Ovary (tissue), 9 donors: ENCODE results near the gene CRADD. TPM values are rescaled to one million over a fixed set of nuclear protein-coding genes. Genes with fewer than 3 reads are reported as not detected.

ENCODE experiments used
- DNase-seq, 5 donors: peaks; one replicate each; pipeline ENCODE4 v3.0.0-alpha.2; 2019 to 2020
- H3K27ac ChIP-seq, 2 donors: fragments of 200-600 bp; one replicate each; pipeline versions ENCODE4 v1.5.1 to v1.8.0; 2019 to 2022
- H3K27me3 ChIP-seq: fragments of 200-600 bp; one replicate; pipeline ENCODE4 v1.8.0; 2022
- H3K36me3 ChIP-seq: fragments of 200-600 bp; sonication (generic); one replicate; pipeline ENCODE4 v1.5.1; 2019
- H3K4me1 ChIP-seq: one replicate; pipeline ENCODE4 v1.8.1; 2013; ENCODE audit warnings: mild to moderate bottlenecking, moderate library complexity; ENCODE audit not compliant: insufficient read depth
- H3K4me3 ChIP-seq: fragments of 200-600 bp; sonication (generic); one replicate; pipeline ENCODE4 v1.5.1; 2017
- H3K9me3 ChIP-seq, 2 donors: fragments of 200-600 bp in 1 of 2; sonication (generic) in 1 of 2; one replicate each; pipeline versions ENCODE4 v1.5.1 to v1.8.1; 2013 to 2019; ENCODE audit warnings: mild to moderate bottlenecking in 1 of 2, moderate library complexity in 1 of 2
- EP300 ChIP-seq: sonication (generic); formaldehyde crosslinking; IDR thresholded peaks from one replicate; pipeline ENCODE4 v1.6.1; 2017; ENCODE audit warnings: antibody characterized with exemption
- POLR2A ChIP-seq: fragments of 450-650 bp; IDR thresholded peaks from one replicate; pipeline ENCODE4 v1.6.1; 2017; ENCODE audit warnings: antibody characterized with exemption, mild to moderate bottlenecking, moderate library complexity
- WGBS, 3 donors: extraction: QIAGEN DNeasy Blood & Tissue Kit in 1 of 3; methylation state at CpG; one replicate each; pipeline versions ENCODE4 v1.1.5 to v1.1.7; 2013 to 2017; 5-methylcytosine and 5-hydroxymethylcytosine counted together
- intact Hi-C, 4 donors: fragments of 100-400 bp; cut with DNase I; formaldehyde crosslinking; loops; one replicate each; pipeline versions ENCODE4 v1.11.0 to v1.15.1; 2022 to 2023
- polyA plus RNA-seq, 2 donors: library from polyadenylated mRNA; stranded (reverse); fragments of 200-250 nt in 1 of 2; fragments of 350-450 nt in 1 of 2; fragmentation: Illumina TruSeq in 1 of 2; extraction: RNeasy Lipid Tissue Mini Kit (QIAGEN cat#74804) in 1 of 2; gene quantifications; one replicate each; pipeline ENCODE4 v1.2.3, GENCODE V29; 2013 to 2014
- total RNA-seq, 7 donors: library from RNA; depleted of rRNA in 2 of 7; stranded (reverse); fragments of >200 nt in 2 of 7; fragmentation: NEBNext Ultra II Directional in 3 of 7; extraction: Animal tissue kit (Norgen Biotek cat#: 25700) in 3 of 7; gene quantifications; one replicate each; pipeline versions ENCODE4 v1.1.0 to v1.2.4, GENCODE V29; 2016 to 2023
- TF ChIP-seq, protein P1 (sequence below), 3 donors: fragments of 450-650 bp in 2 of 3; fragments of 200-600 bp in 1 of 3; IDR thresholded peaks; one replicate each; pipeline versions ENCODE4 v1.5.1 to v1.8.0; 2016 to 2022; ENCODE audit warnings: antibody characterized with exemption in 3 of 3, mild to moderate bottlenecking in 1 of 3
- donor health status: DM: no; HTN: no; CAD: no; lungs with moderate emphysema.
- donor health status: DM: no; HTN: no; CAD: no.
- donor health status: Bipolar disorder and iron deficiency.
- donor health status: DM: yes; HTN: yes; CAD: no.
- donor health status: DM: no; HTN: no; CAD: no.
- donor health status: DM: yes; HTN: yes; CAD: no.

The CRADD gene
- total and polyA plus RNA-seq, 9 donors = 11.4 to 67.8 (median 16.9) TPM

DNA sequence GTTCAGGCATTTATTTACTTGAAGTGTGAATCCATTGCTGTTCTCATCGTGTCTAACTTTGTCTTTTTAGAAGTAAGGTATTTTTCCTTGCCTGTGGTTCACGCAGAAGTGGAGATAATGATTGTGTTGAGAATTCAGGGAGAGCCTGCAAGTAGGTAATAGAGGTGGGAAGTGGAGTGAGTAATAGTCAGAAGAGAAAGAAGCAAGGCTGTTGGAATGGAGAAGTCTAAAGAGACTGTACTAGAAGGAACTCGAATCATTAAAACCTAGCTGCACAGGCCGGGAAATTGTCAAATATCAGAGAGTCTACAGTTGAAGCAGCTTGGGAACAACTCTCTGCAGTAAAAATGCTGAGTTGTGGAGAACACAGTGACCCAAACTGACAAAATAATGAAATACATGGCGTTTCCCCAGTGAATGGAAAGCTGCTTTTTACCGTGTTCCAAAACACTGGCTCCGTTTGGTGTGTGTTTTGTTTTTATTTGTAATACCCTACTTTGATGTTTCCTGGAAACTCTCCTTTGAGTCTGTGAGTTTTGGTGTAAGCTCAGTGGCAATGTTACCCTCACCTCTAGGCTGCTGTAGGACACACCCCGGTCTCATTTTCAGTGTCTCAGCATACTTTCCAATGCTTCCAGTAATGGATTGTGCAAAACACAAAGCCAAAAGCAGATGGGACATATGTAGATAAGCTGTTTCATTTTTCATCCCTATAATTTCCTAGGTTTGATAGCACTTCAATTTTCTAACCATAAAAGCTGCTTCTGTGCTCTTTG is 146.6 kb downstream of the CRADD start:
- Histone ChIP-seq H3K27me3 (no peaks in the 10 kb centered on the region), H3K36me3 (no peaks in the 10 kb centered on the region), H3K4me1 (peaks cover 23% of the 10 kb centered on the region), H3K9me3 (no peaks in the 10 kb centered on the region), H3K4me3 (no peak overlapping the region), H3K27ac (peak overlapping the region in 1 of 2 donors; percentile 47)
- TF ChIP-seq POLR2A (no peak), EP300 (no peak)
- TF ChIP-seq, protein P1, sequence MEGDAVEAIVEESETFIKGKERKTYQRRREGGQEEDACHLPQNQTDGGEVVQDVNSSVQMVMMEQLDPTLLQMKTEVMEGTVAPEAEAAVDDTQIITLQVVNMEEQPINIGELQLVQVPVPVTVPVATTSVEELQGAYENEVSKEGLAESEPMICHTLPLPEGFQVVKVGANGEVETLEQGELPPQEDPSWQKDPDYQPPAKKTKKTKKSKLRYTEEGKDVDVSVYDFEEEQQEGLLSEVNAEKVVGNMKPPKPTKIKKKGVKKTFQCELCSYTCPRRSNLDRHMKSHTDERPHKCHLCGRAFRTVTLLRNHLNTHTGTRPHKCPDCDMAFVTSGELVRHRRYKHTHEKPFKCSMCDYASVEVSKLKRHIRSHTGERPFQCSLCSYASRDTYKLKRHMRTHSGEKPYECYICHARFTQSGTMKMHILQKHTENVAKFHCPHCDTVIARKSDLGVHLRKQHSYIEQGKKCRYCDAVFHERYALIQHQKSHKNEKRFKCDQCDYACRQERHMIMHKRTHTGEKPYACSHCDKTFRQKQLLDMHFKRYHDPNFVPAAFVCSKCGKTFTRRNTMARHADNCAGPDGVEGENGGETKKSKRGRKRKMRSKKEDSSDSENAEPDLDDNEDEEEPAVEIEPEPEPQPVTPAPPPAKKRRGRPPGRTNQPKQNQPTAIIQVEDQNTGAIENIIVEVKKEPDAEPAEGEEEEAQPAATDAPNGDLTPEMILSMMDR (IDR thresholded peaks at IDR 0.05) = no peak
- DNase-seq = no peak
- 12 to 15% (median 15%) methylated on average over 8 of the region's 8 CpGs for WGBS, 3 donors
- intact Hi-C loops = no loop called here

DNA sequence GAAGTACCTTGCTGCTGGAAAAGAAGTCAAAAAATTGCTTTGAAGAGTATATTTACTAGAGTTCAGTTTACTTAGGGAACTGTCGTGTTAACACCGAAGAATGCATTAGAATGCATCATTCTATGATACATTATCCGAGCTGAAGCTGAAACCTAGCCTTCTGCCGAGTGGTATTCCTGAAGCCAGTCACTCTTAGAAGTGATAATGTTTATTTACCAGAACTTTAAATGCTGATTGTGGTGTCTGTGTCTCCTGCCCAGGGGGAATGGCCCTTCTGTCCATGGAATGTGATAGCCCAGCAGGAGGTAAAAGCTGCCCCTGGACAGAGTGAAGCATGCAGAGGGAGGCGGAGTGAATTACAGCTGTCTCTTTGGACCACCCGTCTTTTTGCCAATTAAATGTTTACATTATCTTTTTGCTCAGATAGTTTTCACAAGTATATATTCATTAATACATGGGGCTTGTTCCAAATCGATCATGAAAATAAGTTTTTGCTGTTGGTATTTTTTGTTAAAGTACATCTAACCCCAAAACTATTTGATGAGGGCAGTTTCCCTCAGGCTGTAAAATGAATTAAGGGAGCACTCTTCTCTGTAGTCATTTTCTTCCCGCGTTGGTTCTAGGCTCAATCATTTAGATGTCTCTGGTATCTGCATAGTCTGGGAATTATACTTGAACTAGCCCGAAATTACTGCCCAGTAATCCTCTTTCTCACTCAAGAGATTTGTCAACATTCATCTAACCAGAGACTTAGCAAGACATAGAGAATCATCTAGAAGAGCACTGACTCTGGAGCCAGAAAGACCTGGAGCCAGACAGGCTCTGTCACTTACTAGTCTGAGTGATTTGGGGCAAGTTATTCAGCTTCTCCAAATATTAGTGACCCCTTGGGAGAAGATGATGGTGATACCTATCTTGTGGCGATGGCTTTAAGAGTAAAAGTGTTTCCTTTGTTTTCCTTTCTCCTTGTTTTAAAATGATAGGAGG is 147.6 kb downstream of the CRADD start:
- no peaks in the 10 kb centered on the region for H3K36me3 ChIP-seq
- no peaks in the 10 kb centered on the region for H3K9me3 ChIP-seq
- WGBS, 3 donors = 43 to 55% (median 45%) methylated on average over 11 of the region's 11 CpGs
- intact Hi-C loops = no loop called here
- TF ChIP-seq EP300 (no peak), POLR2A (no peak)
- TF ChIP-seq, protein P1 (IDR thresholded peaks at IDR 0.05) = no peak
- no peak overlapping the region for H3K27ac ChIP-seq
- DNase-seq = no peak
- H3K27me3 ChIP-seq = no peaks in the 10 kb centered on the region
- no peak overlapping the region for H3K4me3 ChIP-seq
- H3K4me1 ChIP-seq = peaks cover 21% of the 10 kb centered on the region

DNA sequence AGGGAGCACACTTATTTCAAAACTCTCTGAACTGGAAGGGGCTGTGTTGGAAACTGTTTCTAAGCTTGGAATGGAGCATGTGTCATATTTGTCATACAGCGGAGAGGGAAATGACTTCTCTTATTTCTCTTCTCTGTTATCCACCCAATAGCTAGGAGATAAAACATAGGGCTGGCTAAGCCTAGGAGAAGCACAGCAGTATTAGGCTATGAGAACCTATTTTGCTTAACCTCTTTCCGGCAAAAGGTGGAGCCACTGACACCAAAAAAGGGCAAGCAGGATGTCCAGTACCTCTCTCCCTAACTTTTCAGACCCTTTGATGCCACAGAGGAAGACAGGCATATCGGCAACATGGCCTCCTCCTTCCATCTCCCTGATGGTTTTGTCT is 148.3 kb downstream of the CRADD start:
- 33 to 52% (median 43%) methylated on average over 3 of the region's 3 CpGs for WGBS, 3 donors
- no peak for TF ChIP-seq EP300
- TF ChIP-seq, protein P1 (IDR thresholded peaks at IDR 0.05) = no peak
- Histone ChIP-seq H3K36me3 (no peaks in the 10 kb centered on the region), H3K27ac (peak overlapping the region in 1 of 2 donors; percentile 14), H3K4me3 (no peak overlapping the region), H3K4me1 (peaks cover 21% of the 10 kb centered on the region), H3K9me3 (no peaks in the 10 kb centered on the region), H3K27me3 (no peaks in the 10 kb centered on the region)
- intact Hi-C loops = no loop called here
- no peak for DNase-seq

DNA sequence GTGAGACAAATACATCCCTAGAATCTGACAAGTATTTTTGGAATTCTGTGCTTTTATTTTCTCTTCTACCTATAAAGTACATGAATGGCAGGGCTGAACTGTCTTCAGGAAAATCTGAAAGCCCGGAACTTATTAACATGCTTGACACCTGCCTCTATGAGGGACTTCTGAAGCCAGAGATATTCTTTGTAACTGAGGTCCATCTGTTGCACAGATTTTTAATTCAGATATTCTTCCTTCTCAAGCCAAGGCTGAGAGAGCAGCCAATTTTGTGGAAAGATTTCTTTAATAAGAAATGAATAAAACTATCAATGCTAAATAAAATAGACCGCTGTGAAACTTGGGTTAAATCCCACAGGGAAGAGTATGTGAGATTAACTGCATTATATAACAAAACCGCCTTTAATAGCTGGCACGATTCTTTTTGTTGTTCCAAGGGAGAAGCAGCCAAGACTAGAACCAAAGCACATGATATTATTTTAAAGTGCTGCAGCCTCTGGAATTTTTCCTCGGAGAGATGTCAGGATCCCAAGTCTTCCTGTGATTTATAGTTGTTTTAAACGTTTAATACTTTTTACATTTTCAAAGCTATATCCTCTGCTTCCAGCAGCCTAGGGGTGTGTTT is 148.9 kb downstream of the CRADD start:
- WGBS, 3 donors = 8 to 10% (median 10%) methylated on average over 6 of the region's 6 CpGs
- intact Hi-C loops = no loop called here
- Histone ChIP-seq H3K27ac (peak overlapping the region in 1 of 2 donors; percentile 14), H3K4me1 (peaks cover 21% of the 10 kb centered on the region), H3K9me3 (no peaks in the 10 kb centered on the region), H3K4me3 (no peak overlapping the region), H3K27me3 (no peaks in the 10 kb centered on the region), H3K36me3 (no peaks in the 10 kb centered on the region)
- DNase-seq = no peak
- TF ChIP-seq, protein P1 (IDR thresholded peaks at IDR 0.05) = no peak
- TF ChIP-seq EP300 (no peak), POLR2A (no peak)
